ENCODE measurements around the gene DAZAP1. TPM values are rescaled to one million over a fixed set of nuclear protein-coding genes. Genes with fewer than 3 reads are reported as not detected.

Gene DAZAP1
- total RNA-seq, 1 experiment from 2014 or later = 360 TPM

DNA sequence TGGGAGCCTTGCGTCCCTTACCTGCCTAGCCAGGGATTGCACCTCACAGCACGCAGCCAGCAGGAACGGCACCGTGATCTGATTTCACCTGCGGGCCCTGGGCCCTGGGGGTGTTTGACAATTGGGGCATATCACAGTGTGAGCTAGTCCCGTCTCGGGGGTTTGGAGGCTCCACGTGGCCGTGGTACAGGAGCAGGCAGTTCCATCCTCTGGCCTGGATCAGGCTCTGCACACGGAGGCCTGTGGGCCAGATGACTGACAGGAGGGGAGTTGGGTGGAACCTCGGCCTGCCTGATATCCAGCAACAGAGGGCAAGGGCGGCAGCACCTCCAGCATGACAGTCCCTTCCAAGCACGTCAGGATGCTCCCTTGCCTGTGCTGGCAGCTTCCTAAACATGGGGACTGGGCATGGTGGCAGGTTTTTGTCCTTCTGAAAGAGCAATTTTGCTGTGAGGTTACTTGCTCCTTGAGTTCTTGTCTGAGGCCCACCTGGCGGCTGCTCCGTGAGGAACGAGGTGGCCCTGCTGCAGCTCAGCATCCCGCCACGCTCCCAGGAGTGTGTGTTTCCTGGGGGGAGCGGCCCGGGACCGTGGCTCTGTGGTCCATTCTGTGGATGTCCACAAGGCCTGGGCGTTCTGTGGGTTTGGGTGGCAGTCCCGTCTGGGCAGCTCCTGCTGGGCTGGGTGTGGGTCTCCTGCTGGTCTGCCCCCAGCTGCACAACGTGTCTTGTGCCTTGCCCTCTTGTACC lies 24.5 kb downstream of the DAZAP1 start:
- Mint-ChIP-seq H3K9me3 (no peaks in the 10 kb centered on the region), H3K4me3 (no peak overlapping the region), H3K27ac (no peak overlapping the region), H3K4me1 (no peaks in the 10 kb centered on the region), H3K36me3 (peaks cover 35% of the 10 kb centered on the region), H3K27me3 (ENCODE audit: low read depth) (no peaks in the 10 kb centered on the region)
- DNase-seq (ENCODE audit: low spot score) (no peak), ATAC-seq (no peak)
- POLR2A ChIA-PET = no interaction called here
- CTCF ChIA-PET = no interaction called here
- TF ChIP-seq, protein P1, sequence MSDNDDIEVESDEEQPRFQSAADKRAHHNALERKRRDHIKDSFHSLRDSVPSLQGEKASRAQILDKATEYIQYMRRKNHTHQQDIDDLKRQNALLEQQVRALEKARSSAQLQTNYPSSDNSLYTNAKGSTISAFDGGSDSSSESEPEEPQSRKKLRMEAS (CRISPR knock-in tag; IDR thresholded peaks at IDR 0.05) = no peak

DNA sequence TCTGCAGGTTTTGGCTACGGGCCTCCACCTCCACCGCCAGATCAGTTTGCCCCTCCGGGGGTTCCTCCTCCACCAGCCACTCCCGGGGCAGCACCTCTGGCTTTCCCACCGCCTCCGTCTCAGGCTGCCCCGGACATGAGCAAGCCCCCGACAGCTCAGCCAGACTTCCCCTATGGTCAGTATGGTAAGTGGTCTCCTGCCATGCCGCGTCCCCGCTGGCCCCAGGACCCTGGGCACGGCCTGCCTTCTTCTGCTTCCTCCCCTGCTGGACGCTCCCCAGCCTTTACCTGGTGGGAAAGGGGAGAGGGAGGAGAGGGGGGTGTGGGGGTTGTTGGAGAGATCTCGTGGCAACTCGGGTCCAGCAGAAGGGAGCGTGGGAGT lies 25.1 kb downstream of the DAZAP1 start:
- H3K27me3 Mint-ChIP-seq (ENCODE audit: low read depth) = no peaks in the 10 kb centered on the region
- H3K4me1 Mint-ChIP-seq = no peaks in the 10 kb centered on the region
- ATAC-seq (no peak), DNase-seq (ENCODE audit: low spot score) (no peak)
- CTCF ChIA-PET = no interaction called here
- peaks cover 32% of the 10 kb centered on the region for H3K36me3 Mint-ChIP-seq
- POLR2A ChIA-PET = no interaction called here
- no peaks in the 10 kb centered on the region for H3K9me3 Mint-ChIP-seq
- TF ChIP-seq ZNF263 (CRISPR knock-in tag; IDR thresholded peaks at IDR 0.05; ENCODE audit: low read depth) (no peak), HMGA2 (CRISPR knock-in tag; IDR thresholded peaks at IDR 0.05) (no peak), NFATC4 (CRISPR knock-in tag; IDR thresholded peaks at IDR 0.05) (no peak), CBFB (CRISPR knock-in tag; IDR thresholded peaks at IDR 0.05; ENCODE audit: low read depth) (no peak), ZNF396 (CRISPR knock-in tag; IDR thresholded peaks at IDR 0.05; ENCODE audit: borderline replicate concordance) (no peak), ZNF232 (CRISPR knock-in tag; IDR thresholded peaks at IDR 0.05) (no peak), PRRX2 (CRISPR knock-in tag; IDR thresholded peaks at IDR 0.05) (no peak), MXD4 (CRISPR knock-in tag; IDR thresholded peaks at IDR 0.05; ENCODE audit: borderline replicate concordance) (no peak), ESRRA (CRISPR knock-in tag; IDR thresholded peaks at IDR 0.05; ENCODE audit: borderline replicate concordance) (no peak), ETV6 (CRISPR knock-in tag; IDR thresholded peaks at IDR 0.05) (no peak), NFYB (CRISPR knock-in tag; conservative IDR thresholded peaks at IDR 0.05; ENCODE audit: low read depth) (no peak), NR2C2 (CRISPR knock-in tag; IDR thresholded peaks at IDR 0.05) (no peak)
- TF ChIP-seq, protein P2, sequence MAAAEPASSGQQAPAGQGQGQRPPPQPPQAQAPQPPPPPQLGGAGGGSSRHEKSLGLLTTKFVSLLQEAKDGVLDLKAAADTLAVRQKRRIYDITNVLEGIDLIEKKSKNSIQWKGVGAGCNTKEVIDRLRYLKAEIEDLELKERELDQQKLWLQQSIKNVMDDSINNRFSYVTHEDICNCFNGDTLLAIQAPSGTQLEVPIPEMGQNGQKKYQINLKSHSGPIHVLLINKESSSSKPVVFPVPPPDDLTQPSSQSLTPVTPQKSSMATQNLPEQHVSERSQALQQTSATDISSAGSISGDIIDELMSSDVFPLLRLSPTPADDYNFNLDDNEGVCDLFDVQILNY (CRISPR knock-in tag; IDR thresholded peaks at IDR 0.05) = no peak
- TF ChIP-seq, protein P3, sequence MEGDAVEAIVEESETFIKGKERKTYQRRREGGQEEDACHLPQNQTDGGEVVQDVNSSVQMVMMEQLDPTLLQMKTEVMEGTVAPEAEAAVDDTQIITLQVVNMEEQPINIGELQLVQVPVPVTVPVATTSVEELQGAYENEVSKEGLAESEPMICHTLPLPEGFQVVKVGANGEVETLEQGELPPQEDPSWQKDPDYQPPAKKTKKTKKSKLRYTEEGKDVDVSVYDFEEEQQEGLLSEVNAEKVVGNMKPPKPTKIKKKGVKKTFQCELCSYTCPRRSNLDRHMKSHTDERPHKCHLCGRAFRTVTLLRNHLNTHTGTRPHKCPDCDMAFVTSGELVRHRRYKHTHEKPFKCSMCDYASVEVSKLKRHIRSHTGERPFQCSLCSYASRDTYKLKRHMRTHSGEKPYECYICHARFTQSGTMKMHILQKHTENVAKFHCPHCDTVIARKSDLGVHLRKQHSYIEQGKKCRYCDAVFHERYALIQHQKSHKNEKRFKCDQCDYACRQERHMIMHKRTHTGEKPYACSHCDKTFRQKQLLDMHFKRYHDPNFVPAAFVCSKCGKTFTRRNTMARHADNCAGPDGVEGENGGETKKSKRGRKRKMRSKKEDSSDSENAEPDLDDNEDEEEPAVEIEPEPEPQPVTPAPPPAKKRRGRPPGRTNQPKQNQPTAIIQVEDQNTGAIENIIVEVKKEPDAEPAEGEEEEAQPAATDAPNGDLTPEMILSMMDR (IDR thresholded peaks at IDR 0.05) = no peak
- TF ChIP-seq, protein P4, sequence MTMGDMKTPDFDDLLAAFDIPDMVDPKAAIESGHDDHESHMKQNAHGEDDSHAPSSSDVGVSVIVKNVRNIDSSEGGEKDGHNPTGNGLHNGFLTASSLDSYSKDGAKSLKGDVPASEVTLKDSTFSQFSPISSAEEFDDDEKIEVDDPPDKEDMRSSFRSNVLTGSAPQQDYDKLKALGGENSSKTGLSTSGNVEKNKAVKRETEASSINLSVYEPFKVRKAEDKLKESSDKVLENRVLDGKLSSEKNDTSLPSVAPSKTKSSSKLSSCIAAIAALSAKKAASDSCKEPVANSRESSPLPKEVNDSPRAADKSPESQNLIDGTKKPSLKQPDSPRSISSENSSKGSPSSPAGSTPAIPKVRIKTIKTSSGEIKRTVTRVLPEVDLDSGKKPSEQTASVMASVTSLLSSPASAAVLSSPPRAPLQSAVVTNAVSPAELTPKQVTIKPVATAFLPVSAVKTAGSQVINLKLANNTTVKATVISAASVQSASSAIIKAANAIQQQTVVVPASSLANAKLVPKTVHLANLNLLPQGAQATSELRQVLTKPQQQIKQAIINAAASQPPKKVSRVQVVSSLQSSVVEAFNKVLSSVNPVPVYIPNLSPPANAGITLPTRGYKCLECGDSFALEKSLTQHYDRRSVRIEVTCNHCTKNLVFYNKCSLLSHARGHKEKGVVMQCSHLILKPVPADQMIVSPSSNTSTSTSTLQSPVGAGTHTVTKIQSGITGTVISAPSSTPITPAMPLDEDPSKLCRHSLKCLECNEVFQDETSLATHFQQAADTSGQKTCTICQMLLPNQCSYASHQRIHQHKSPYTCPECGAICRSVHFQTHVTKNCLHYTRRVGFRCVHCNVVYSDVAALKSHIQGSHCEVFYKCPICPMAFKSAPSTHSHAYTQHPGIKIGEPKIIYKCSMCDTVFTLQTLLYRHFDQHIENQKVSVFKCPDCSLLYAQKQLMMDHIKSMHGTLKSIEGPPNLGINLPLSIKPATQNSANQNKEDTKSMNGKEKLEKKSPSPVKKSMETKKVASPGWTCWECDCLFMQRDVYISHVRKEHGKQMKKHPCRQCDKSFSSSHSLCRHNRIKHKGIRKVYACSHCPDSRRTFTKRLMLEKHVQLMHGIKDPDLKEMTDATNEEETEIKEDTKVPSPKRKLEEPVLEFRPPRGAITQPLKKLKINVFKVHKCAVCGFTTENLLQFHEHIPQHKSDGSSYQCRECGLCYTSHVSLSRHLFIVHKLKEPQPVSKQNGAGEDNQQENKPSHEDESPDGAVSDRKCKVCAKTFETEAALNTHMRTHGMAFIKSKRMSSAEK (CRISPR knock-in tag; IDR thresholded peaks at IDR 0.05; ENCODE audit: borderline replicate concordance) = no peak
- TF ChIP-seq, protein P5, sequence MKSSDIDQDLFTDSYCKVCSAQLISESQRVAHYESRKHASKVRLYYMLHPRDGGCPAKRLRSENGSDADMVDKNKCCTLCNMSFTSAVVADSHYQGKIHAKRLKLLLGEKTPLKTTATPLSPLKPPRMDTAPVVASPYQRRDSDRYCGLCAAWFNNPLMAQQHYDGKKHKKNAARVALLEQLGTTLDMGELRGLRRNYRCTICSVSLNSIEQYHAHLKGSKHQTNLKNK (CRISPR knock-in tag; IDR thresholded peaks at IDR 0.05) = no peak
- TF ChIP-seq, protein P6, sequence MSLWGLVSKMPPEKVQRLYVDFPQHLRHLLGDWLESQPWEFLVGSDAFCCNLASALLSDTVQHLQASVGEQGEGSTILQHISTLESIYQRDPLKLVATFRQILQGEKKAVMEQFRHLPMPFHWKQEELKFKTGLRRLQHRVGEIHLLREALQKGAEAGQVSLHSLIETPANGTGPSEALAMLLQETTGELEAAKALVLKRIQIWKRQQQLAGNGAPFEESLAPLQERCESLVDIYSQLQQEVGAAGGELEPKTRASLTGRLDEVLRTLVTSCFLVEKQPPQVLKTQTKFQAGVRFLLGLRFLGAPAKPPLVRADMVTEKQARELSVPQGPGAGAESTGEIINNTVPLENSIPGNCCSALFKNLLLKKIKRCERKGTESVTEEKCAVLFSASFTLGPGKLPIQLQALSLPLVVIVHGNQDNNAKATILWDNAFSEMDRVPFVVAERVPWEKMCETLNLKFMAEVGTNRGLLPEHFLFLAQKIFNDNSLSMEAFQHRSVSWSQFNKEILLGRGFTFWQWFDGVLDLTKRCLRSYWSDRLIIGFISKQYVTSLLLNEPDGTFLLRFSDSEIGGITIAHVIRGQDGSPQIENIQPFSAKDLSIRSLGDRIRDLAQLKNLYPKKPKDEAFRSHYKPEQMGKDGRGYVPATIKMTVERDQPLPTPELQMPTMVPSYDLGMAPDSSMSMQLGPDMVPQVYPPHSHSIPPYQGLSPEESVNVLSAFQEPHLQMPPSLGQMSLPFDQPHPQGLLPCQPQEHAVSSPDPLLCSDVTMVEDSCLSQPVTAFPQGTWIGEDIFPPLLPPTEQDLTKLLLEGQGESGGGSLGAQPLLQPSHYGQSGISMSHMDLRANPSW (CRISPR knock-in tag; conservative IDR thresholded peaks at IDR 0.05; ENCODE audit: low read depth) = no peak
- TF ChIP-seq, protein P7, sequence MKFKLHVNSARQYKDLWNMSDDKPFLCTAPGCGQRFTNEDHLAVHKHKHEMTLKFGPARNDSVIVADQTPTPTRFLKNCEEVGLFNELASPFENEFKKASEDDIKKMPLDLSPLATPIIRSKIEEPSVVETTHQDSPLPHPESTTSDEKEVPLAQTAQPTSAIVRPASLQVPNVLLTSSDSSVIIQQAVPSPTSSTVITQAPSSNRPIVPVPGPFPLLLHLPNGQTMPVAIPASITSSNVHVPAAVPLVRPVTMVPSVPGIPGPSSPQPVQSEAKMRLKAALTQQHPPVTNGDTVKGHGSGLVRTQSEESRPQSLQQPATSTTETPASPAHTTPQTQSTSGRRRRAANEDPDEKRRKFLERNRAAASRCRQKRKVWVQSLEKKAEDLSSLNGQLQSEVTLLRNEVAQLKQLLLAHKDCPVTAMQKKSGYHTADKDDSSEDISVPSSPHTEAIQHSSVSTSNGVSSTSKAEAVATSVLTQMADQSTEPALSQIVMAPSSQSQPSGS (CRISPR knock-in tag; IDR thresholded peaks at IDR 0.05; ENCODE audit: borderline replicate concordance, low read depth) = no peak
- TF ChIP-seq, protein P8, sequence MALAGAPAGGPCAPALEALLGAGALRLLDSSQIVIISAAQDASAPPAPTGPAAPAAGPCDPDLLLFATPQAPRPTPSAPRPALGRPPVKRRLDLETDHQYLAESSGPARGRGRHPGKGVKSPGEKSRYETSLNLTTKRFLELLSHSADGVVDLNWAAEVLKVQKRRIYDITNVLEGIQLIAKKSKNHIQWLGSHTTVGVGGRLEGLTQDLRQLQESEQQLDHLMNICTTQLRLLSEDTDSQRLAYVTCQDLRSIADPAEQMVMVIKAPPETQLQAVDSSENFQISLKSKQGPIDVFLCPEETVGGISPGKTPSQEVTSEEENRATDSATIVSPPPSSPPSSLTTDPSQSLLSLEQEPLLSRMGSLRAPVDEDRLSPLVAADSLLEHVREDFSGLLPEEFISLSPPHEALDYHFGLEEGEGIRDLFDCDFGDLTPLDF (CRISPR knock-in tag; IDR thresholded peaks at IDR 0.05) = no peak
- TF ChIP-seq, protein P9, sequence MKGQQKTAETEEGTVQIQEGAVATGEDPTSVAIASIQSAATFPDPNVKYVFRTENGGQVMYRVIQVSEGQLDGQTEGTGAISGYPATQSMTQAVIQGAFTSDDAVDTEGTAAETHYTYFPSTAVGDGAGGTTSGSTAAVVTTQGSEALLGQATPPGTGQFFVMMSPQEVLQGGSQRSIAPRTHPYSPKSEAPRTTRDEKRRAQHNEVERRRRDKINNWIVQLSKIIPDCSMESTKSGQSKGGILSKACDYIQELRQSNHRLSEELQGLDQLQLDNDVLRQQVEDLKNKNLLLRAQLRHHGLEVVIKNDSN (CRISPR knock-in tag; IDR thresholded peaks at IDR 0.05) = no peak
- no peak overlapping the region for H3K27ac Mint-ChIP-seq
- H3K4me3 Mint-ChIP-seq = no peak overlapping the region
